Measurements from ENCODE around the gene SEPTIN5. TPM values are rescaled to one million over a fixed set of nuclear protein-coding genes. Genes with fewer than 3 reads are reported as not detected.

The SEPTIN5 gene
- total and polyA plus RNA-seq, 12 donors, result 56.5 to 218 (median 143) TPM

GRCh38 chr22:19671316-19671715 is 43.0 kb upstream of the SEPTIN5 start:
- Histone ChIP-seq H3K36me3 (no peaks in the 10 kb centered on the region), H3K9me3 (peaks cover 0 to 5% (median 0%) of the 10 kb centered on the region in 11 donors), H3K27me3 (peaks cover 0 to 9% (median 0%) of the 10 kb centered on the region in 7 donors), H3K4me3 (no peak overlapping the region), H3K4me1 (peaks cover 0 to 21% (median 0%) of the 10 kb centered on the region in 9 donors), H3K27ac (no peak overlapping the region)
- ATAC-seq (no peak), DNase-seq (no peak)
- no peak for TF ChIP-seq CTCF (IDR thresholded peaks at IDR 0.05)
- intact Hi-C loops (cut with DNase I), result no loop called here
- 90 to 97% methylated on average over 3 of the region's 3 CpGs for WGBS, 2 donors

- no peak for TF ChIP-seq CTCF (IDR thresholded peaks at IDR 0.05)
- Histone ChIP-seq H3K9me3 (peaks cover 0 to 5% (median 0%) of the 10 kb centered on the region in 11 donors), H3K4me3 (no peak overlapping the region), H3K27me3 (peaks cover 0 to 9% (median 0%) of the 10 kb centered on the region in 7 donors), H3K36me3 (no peaks in the 10 kb centered on the region), H3K27ac (no peak overlapping the region), H3K4me1 (peaks cover 0 to 12% (median 0%) of the 10 kb centered on the region in 9 donors)
- ATAC-seq (no peak), DNase-seq (no peak)
- WGBS, 2 donors, result 84 to 94% methylated on average over 9 of the region's 9 CpGs
- intact Hi-C loops (cut with DNase I), result no loop called here
Measured at GRCh38 chr22:19672054-19672776, 42.1 kb upstream of the SEPTIN5 start.

GRCh38 chr22:19673660-19674059 is 40.6 kb upstream of the SEPTIN5 start:
- intact Hi-C loops (cut with DNase I), result no loop called here
- H3K27ac ChIP-seq, result no peak overlapping the region
- H3K4me1 ChIP-seq, result peaks cover 0 to 12% (median 0%) of the 10 kb centered on the region in 9 donors
- H3K27me3 ChIP-seq, result peaks cover 0 to 9% (median 0%) of the 10 kb centered on the region in 7 donors
- no peak overlapping the region for H3K4me3 ChIP-seq
- H3K36me3 ChIP-seq, result no peaks in the 10 kb centered on the region
- 81 to 86% methylated on average over 4 of the region's 4 CpGs for WGBS, 2 donors
- ATAC-seq (no peak), DNase-seq (no peak)
- H3K9me3 ChIP-seq, result peaks cover 0 to 5% (median 0%) of the 10 kb centered on the region in 11 donors
- TF ChIP-seq CTCF (IDR thresholded peaks at IDR 0.05), result no peak

- Histone ChIP-seq H3K27ac (no peak overlapping the region), H3K27me3 (peaks cover 0 to 9% (median 0%) of the 10 kb centered on the region in 7 donors), H3K4me1 (peaks cover 0 to 12% (median 0%) of the 10 kb centered on the region in 9 donors), H3K9me3 (peaks cover 0 to 5% (median 0%) of the 10 kb centered on the region in 11 donors), H3K36me3 (no peaks in the 10 kb centered on the region), H3K4me3 (no peak overlapping the region)
- intact Hi-C loops (cut with DNase I), result no loop called here
- no peak for TF ChIP-seq CTCF (IDR thresholded peaks at IDR 0.05)
- ATAC-seq, result no peak
- no peak for DNase-seq
- whole genome bisulfite sequencing, 2 donors, result 73 to 74% methylated on average over 11 of the region's 11 CpGs
Measured at GRCh38 chr22:19674129-19674928, 40.0 kb upstream of the SEPTIN5 start.
